Spleen (tissue), 11 donors: Measurements from ENCODE around the gene CFAP74. TPM values are rescaled to one million over a fixed set of nuclear protein-coding genes. Genes with fewer than 3 reads are reported as not detected.
A peak's percentile ranks its signal among the peaks of the same experiment; 100 is the strongest.
"Not testable (repeated sequence)": the region's sequence is repeated elsewhere in the genome, so short reads cannot be mapped to it uniquely, and the experiment has no call there.

ENCODE experiments used
- DNase-seq: peaks from one replicate; pipeline ENCODE4 v3.0.0-alpha.2; 2020
- H3K27ac ChIP-seq, 8 donors: fragments of 200-600 bp; sonication (generic) in 7 of 8; 1 replicate in 4 of 8; 2 replicates in 4 of 8; pipeline versions ENCODE4 v1.5.0 to v1.8.0; 2016 to 2021; ENCODE audit warnings: inconsistent platforms in 4 of 8, mild to moderate bottlenecking in 4 of 8, moderate library complexity in 1 of 8
- H3K27me3 ChIP-seq, 7 donors: fragments of 200-600 bp; sonication (generic) in 6 of 7; replicated peaks in 1 of 7; 1 replicate in 4 of 7; 2 replicates in 3 of 7; pipeline versions ENCODE4 v1.5.0 to v1.8.0; 2016 to 2021; ENCODE audit warnings: inconsistent platforms in 3 of 7, mild to moderate bottlenecking in 1 of 7
- H3K36me3 ChIP-seq, 6 donors: fragments of 200-600 bp; sonication (generic) in 5 of 6; 1 replicate in 4 of 6; 2 replicates in 2 of 6; pipeline versions ENCODE4 v1.5.0 to v1.8.0; 2016 to 2021; ENCODE audit warnings: inconsistent platforms in 2 of 6
- H3K4me1 ChIP-seq, 6 donors: fragments of 200-600 bp; sonication (generic) in 5 of 6; 1 replicate in 3 of 6; 2 replicates in 3 of 6; pipeline versions ENCODE4 v1.5.0 to v1.8.0; 2016 to 2021; ENCODE audit warnings: inconsistent platforms in 3 of 6
- H3K4me3 ChIP-seq, 8 donors: fragments of 200-600 bp; sonication (generic) in 7 of 8; 1 replicate in 4 of 8; 2 replicates in 4 of 8; pipeline versions ENCODE4 v1.5.0 to v1.8.0; 2016 to 2021; ENCODE audit warnings: inconsistent platforms in 4 of 8, mild to moderate bottlenecking in 4 of 8, moderate library complexity in 2 of 8
- H3K9me3 ChIP-seq, 8 donors: fragments of 200-600 bp; sonication (generic) in 7 of 8; 1 replicate in 4 of 8; 2 replicates in 4 of 8; pipeline versions ENCODE4 v1.5.0 to v1.8.0; 2016 to 2021; ENCODE audit warnings: inconsistent platforms in 4 of 8
- CTCF ChIP-seq, 11 experiments: fragments of 200-600 bp in 7 of 11; fragments of 450-650 bp in 4 of 11; sonication (generic) in 4 of 11; IDR thresholded peaks in 8 of 11; conservative IDR thresholded peaks in 3 of 11; 1 replicate in 7 of 11; 2 replicates in 4 of 11; pipeline versions ENCODE4 v1.4.0 to v1.8.0; 2016 to 2021; ENCODE audit warnings: antibody characterized with exemption in 11 of 11, inconsistent platforms in 4 of 11, mild to moderate bottlenecking in 1 of 11
- POLR2A ChIP-seq, 3 donors: fragments of 450-650 bp; IDR thresholded peaks; one replicate each; pipeline ENCODE4 v1.5.1; 2017; ENCODE audit warnings: antibody characterized with exemption in 3 of 3, mild to moderate bottlenecking in 1 of 3
- POLR2AphosphoS5 ChIP-seq, 3 donors: sonication (generic); formaldehyde crosslinking; IDR thresholded peaks; one replicate each; pipeline ENCODE4 v1.5.1; 2017; ENCODE audit warnings: antibody characterized with exemption in 3 of 3
- WGBS, 5 donors: extraction: QIAGEN DNeasy Blood & Tissue Kit in 3 of 5; methylation state at CpG; one replicate each; pipeline versions ENCODE4 v1.1.5 to v1.1.7; 2013 to 2018; 5-methylcytosine and 5-hydroxymethylcytosine counted together
- intact Hi-C: fragments of 100-400 bp; cut with DNase I; formaldehyde crosslinking; loops from one replicate; pipeline ENCODE4 v1.15.0; 2023; ENCODE audit warnings: low total_unique reads
- polyA plus RNA-seq, 3 donors: library from polyadenylated mRNA; stranded (reverse); fragments of 200-250 nt; gene quantifications; one replicate each; pipeline ENCODE4 v1.2.1, GENCODE V29; 2013
- total RNA-seq, 7 donors: library from RNA; depleted of rRNA in 3 of 7; stranded (reverse); fragments of >200 nt in 3 of 7; fragmentation: NEBNext Ultra II Directional in 4 of 7; extraction: Animal tissue kit (Norgen Biotek cat#: 25700) in 4 of 7; gene quantifications; one replicate each; pipeline versions ENCODE4 v1.1.0 to v1.2.1, GENCODE V29; 2016 to 2021
- donor health status: healthy with polysubstance abuse.
- donor health status: DM: no; HTN: no; CAD: no; lungs with moderate emphysema.
- donor health status: DM: no; HTN: no; CAD: no.
- donor health status: Bipolar disorder and iron deficiency.
- donor health status: healthy.
- donor health status: DM: no; HTN: no; CAD: no.
- donor health status: DM: yes; HTN: yes; CAD: no.

The CFAP74 gene
- total and polyA plus RNA-seq, 10 donors, result 0.03 to 0.32 (median 0.14) TPM; not detected in 4

DNA sequence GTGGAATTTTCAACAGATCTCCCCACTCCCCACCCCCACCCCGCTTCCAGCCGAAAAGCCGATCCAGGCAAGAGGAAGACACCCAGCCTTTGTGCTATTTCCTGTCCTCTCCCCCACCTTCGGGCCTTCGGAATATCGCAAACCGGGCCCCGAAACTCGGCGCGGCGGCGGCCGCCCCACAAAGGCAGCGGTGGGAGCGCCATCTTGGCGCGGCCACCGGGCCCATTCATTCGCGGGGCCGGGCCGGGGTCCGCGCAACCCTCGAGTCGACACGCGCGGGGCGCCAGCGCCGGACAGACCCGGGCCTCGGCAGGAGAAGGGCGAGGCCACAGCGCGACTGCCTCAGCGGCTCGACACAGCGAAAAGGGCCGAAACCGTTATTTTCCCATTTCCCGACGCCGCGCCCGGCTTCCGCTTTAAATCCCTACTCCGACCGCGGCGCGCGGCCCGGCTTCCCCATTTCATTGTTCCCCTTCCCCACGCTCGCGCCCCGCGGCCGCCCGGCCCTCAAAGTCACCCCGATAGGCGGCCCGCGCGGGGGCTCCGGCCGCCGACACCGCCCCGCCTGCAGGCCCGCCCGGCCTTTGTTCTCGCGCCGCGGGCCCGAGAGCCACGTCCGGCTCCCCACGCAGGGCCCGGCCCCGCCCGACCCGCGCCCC lies 113.6 kb downstream of the CFAP74 start:
- WGBS, 5 donors, result 0 to 1% (median 0%) methylated on average over 46 to 88 of the region's 88 CpGs
- DNase-seq, result peak; percentile 95
- H3K4me3 ChIP-seq, result peak overlapping the region; percentile 72 to 99 (median 96)
- peak overlapping the region; percentile 85 to 99 (median 96) for H3K27ac ChIP-seq
- intact Hi-C loops, result loop anchor here (10.0 kb wide), 2 partner anchors 85 to 105 kb away; no protein-coding TSS in a partner anchor
- H3K36me3 ChIP-seq, result peaks cover 0 to 2% (median 0%) of the 10 kb centered on the region in 6 donors
- TF ChIP-seq POLR2A (IDR thresholded peaks at IDR 0.05) (no peak), CTCF (IDR thresholded peaks at IDR 0.05 in 8 of 11, conservative IDR thresholded peaks at IDR 0.05 in 3 of 11) (no peak), POLR2AphosphoS5 (IDR thresholded peaks at IDR 0.05) (peak; percentile 49 to 79 (median 58))
- no peaks in the 10 kb centered on the region for H3K9me3 ChIP-seq
- no peaks in the 10 kb centered on the region for H3K27me3 ChIP-seq
- peaks cover 56 to 88% (median 76%) of the 10 kb centered on the region in 6 donors for H3K4me1 ChIP-seq

DNA sequence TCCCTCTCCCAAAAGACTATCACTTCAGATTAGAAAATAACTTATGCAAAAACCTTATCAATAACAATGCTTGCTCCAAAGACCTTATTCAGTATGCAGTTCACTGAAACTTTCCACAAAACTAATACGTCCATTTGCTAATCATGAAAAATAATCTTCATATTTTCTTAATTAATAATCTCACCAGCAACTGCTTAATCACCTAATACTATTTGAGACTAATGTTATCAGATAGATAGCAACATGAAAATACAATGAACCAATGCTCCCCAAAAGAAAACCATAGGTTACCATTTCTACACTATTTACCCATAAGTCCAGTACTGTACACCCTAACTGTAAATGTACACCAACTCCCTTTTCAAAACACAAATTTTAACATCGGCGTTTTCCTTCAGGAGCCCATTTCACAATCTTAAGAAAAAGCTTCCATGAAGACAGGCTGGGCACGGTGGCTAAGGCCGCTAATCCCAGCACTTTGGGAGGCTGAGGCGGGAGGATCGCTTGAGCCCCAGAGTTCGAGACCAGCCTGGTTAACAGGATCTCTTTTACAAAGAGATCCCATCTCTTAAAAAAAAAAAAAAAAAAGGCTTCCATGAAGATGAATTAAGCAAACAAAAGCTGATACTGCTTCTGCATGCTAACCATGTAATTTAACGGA lies 114.4 kb downstream of the CFAP74 start:
- Histone ChIP-seq H3K36me3 (peaks cover 0 to 9% (median 0%) of the 10 kb centered on the region in 6 donors), H3K27me3 (no peaks in the 10 kb centered on the region), H3K9me3 (no peaks in the 10 kb centered on the region), H3K27ac (peak overlapping the region; percentile 85 to 99 (median 96)), H3K4me3 (peak overlapping the region; percentile 72 to 99 (median 96)), H3K4me1 (peaks cover 54 to 88% (median 75%) of the 10 kb centered on the region in 6 donors)
- intact Hi-C loops, result loop anchor here (10.0 kb wide), 1 partner anchor 84 kb away; no protein-coding TSS in a partner anchor
- TF ChIP-seq CTCF (IDR thresholded peaks at IDR 0.05 in 8 of 11, conservative IDR thresholded peaks at IDR 0.05 in 3 of 11) (no peak), POLR2AphosphoS5 (IDR thresholded peaks at IDR 0.05) (no peak), POLR2A (IDR thresholded peaks at IDR 0.05) (no peak)
- WGBS, 5 donors, result 7 to 15% (median 8%) methylated on average over 9 of the region's 9 CpGs
- DNase-seq, result peak; percentile 60

- 63 to 70% (median 69%) methylated on average over 11 of the region's 11 CpGs for WGBS, 5 donors
Measured at GRCh38 chr1:1883890-1884289, 119.7 kb downstream of the CFAP74 start.

DNA sequence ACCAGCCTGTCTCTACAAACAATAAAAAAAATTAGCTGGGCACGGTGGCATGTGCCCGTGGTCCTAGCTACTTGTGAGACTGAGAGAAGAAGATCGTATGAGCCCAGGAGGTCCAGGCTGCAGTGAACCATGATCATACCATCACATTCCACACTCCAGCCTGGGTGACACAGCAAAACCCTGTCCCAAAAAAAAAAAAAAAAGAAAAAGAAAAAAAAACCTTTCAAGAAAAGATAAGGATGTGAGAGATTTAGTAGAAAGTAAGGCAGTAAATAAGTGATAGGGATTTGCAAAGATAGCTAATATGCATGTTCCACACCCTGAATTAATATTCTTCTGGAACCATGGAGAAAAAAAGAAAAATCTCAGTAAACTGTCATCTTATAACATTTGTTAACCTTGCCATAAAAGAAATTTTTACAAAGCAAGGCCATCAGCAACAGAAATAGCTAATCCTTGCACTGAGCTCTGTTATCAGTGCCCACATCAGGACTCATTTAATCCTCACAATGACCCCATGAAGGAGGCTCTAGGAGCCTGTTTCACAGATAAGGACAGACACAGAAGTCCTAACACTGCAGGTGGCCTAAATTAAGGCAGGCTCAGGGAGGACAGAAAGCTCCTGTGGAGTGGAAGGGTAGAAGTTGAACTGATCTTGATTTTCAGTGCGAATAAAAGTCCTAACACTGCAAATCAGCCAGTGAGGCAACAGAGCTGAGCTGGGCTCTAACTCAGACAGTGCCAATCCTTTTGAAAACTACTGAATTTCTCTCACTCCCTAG lies 120.3 kb downstream of the CFAP74 start:
- WGBS, 5 donors, result 33 to 64% (median 42%) methylated on average over 4 of the region's 4 CpGs

More at GRCh38 chr1:1883890-1884289, 119.7 kb downstream of the CFAP74 start:
- Histone ChIP-seq H3K36me3 (peaks cover 0 to 24% (median 3%) of the 10 kb centered on the region in 6 donors), H3K27ac (peak overlapping the region in 5 of 8 donors; percentile 30 to 61 (median 44)), H3K4me1 (peaks cover 75 to 100% (median 98%) of the 10 kb centered on the region in 6 donors)
- H3K27me3 ChIP-seq, H3K9me3 ChIP-seq, H3K4me3 ChIP-seq: not testable (repeated sequence)
- intact Hi-C loops, result loop anchor here (10.0 kb wide), 1 partner anchor 79 kb away; no protein-coding TSS in a partner anchor
- DNase-seq, result peak; percentile 12

More for the DNA sequence above, 120.3 kb downstream of the CFAP74 start:
- Histone ChIP-seq H3K27ac (peak overlapping the region in 5 of 8 donors; percentile 30 to 61 (median 44)), H3K9me3 (no peaks in the 10 kb centered on the region), H3K36me3 (peaks cover 0 to 30% (median 4%) of the 10 kb centered on the region in 6 donors), H3K27me3 (no peaks in the 10 kb centered on the region), H3K4me1 (peaks cover 74 to 100% (median 98%) of the 10 kb centered on the region in 6 donors), H3K4me3 (no peak overlapping the region)
- no peak for DNase-seq
- TF ChIP-seq POLR2AphosphoS5 (IDR thresholded peaks at IDR 0.05) (no peak), POLR2A (IDR thresholded peaks at IDR 0.05) (no peak), CTCF (IDR thresholded peaks at IDR 0.05 in 8 of 11, conservative IDR thresholded peaks at IDR 0.05 in 3 of 11) (no peak)
- intact Hi-C loops, result loop anchor here (10.0 kb wide), 1 partner anchor 78 kb away; no protein-coding TSS in a partner anchor
